AG09309 (cell line): ENCODE measurements around the gene CFAP251.
"Not testable (repeated sequence)": the region's sequence is repeated elsewhere in the genome, so short reads cannot be mapped to it uniquely, and the experiment has no call there.

Experiments used
- DNase-seq: peaks from one replicate; pipeline ENCODE4 v3.0.0-alpha.2; 2010; ENCODE audit warnings: low read depth
- H3K4me3 ChIP-seq: 2 replicates; pipeline ENCODE4 v1.5.1; 2011; ENCODE audit warnings: mild to moderate bottlenecking, low read depth, low read length, moderate library complexity; ENCODE audit not compliant: control insufficient read depth
- CTCF ChIP-seq: IDR thresholded peaks from 2 replicates; pipeline ENCODE4 v1.5.1; 2011; ENCODE audit warnings: mild to moderate bottlenecking, low read depth, low read length, inconsistent platforms; ENCODE audit not compliant: insufficient read depth, control insufficient read depth; ENCODE audit errors: missing control alignments

Gene CFAP251

GRCh38 chr12:121921066-121921465 is 2.7 kb downstream of the CFAP251 start:
- no peak overlapping the region for H3K4me3 ChIP-seq
- TF ChIP-seq CTCF: no peak
- no peak for DNase-seq

- H3K4me3 ChIP-seq: no peak overlapping the region
- TF ChIP-seq CTCF: no peak
- peak; percentile 60 for DNase-seq
Measured at GRCh38 chr12:121925358-121925695, 6.9 kb downstream of the CFAP251 start.

DNA sequence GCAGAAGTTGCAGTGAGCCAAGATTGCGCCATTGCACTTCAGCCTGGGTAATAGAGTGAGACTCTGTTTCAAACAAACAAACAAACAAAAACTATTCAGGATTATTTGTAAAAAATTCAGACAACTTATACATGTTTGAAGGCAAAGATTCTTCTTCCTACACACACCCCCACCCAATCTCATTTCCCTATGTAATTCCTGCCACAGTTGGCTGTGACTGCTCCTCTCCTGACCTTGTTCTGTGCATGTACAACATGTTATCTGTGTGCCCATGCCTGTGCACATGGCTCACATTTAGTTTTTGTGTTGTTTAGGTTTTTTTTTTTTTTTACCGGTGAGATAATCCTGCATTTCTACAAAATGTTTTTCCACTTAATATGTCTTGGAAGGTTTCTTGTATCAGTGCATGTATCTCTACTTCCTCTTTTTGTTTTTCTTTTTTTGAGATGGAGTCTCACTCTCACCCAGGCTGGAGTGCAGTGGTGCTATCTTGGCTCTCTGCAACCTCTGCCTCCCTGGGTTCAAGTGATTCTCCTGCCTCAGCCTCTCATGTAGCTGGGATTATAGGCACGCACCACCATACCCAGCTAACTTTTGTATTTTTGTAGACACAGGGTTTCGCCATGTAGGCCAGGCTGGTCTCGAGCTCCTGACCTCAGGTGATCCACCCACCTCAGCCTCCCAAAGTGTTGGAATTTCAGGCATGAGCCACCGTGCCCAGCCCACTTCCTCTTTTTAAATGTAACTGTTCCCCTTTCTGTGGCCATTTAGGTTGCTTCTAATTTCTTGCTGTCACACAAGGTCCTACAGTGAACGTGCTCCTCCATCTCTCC is 8.7 kb downstream of the CFAP251 start:
- no peak for DNase-seq
- TF ChIP-seq CTCF: no peak
- H3K4me3 ChIP-seq: no peak overlapping the region

DNA sequence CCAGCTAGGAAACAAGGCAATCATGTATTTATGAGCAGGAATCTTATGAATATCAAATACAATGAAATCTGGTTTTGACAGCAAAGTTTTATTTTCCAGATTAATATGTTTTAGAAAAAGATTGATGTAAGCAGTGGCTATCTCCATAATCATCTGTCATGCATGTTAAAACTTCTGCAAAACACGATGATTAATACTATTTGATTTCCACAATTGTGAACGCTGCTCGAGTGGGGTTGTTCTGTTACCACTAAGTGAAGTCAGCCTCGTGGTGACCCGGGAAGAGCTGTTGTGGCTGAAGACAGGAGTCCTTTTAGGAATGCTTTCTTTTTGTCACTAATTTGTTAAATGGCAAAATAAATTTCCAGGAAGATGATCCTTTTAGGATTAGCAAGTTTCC is 9.4 kb downstream of the CFAP251 start:
- TF ChIP-seq CTCF: no peak
- DNase-seq: no peak

GRCh38 chr12:121929545-121929944 is 11.2 kb downstream of the CFAP251 start:
- not testable (repeated sequence) for DNase-seq

More for the DNA sequence above, 9.4 kb downstream of the CFAP251 start:
- no peak overlapping the region for H3K4me3 ChIP-seq

GRCh38 chr12:121930862-121931261 is 12.5 kb downstream of the CFAP251 start:
- DNase-seq: no peak
- no peak for TF ChIP-seq CTCF
- H3K4me3 ChIP-seq: no peak overlapping the region

More at GRCh38 chr12:121929545-121929944, 11.2 kb downstream of the CFAP251 start:
- not testable (repeated sequence) for H3K4me3 ChIP-seq

DNA sequence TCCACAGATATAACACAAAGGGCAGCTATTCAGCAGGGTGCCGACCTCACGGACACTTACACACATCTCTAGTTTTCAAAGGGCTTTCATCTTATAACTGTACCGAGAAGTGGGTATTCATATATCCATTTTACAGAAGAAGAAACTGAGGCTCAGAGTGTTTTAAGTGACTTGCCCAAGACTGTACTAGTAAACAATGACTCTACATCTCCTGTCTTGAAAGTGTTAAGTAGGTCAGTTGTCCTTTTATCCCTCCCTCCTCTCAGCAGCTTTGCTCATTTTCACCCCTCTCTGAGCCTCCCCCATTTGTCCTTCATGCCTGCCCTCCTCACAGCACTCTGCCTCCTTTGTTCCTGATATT is 13.8 kb downstream of the CFAP251 start:
- no peak overlapping the region for H3K4me3 ChIP-seq
- TF ChIP-seq CTCF: no peak
- no peak for DNase-seq
